PC-9 (cell line): ENCODE measurements around the gene NSD2.

Experiments
- CTCF ChIP-seq: fragments of 200-600 bp; sonication (generic); conservative IDR thresholded peaks from 2 replicates; pipeline ENCODE4 v1.6.1; 2017; ENCODE audit warnings: mixed run types, antibody characterized with exemption, mild to moderate bottlenecking, moderate library complexity
- EZH2 ChIP-seq: fragments of 200-600 bp; sonication (generic); IDR thresholded peaks from 2 replicates; pipeline ENCODE4 v1.8.0; 2017; ENCODE audit warnings: antibody characterized with exemption, low read depth

GRCh38 chr4:1967512-1968149, 96.4 kb downstream of the NSD2 start:
- no peak for TF ChIP-seq EZH2
- no peak for TF ChIP-seq CTCF
